HEK293 (cell line): Measurements from ENCODE around the gene ACVR2B.

Source experiments
- CTCF ChIA-PET: fragments of 350-600 bp; formaldehyde crosslinking; extraction: SDS; loops from one replicate; lab custom pipeline; 2021; ENCODE audit warnings: antibody characterized with exemption; lab: Yijun Ruan, JAX
- POLR2A ChIA-PET: fragments of 300-600 bp; formaldehyde crosslinking; extraction: SDS; loops from one replicate; lab custom pipeline; 2020; ENCODE audit warnings: antibody characterized with exemption, inconsistent platforms; lab: Yijun Ruan, JAX
- H3K27ac ChIP-seq: fragments of 200-500 bp; sonication (Bioruptor generic); 2 replicates; pipeline ENCODE4 v1.5.1; 2014; ENCODE audit warnings: low read depth, low read length, control low read depth, inconsistent platforms; ENCODE audit errors: extremely low read depth
- H3K36me3 ChIP-seq, 2 experiments: fragments of 200-500 bp in 1 of 2; sonication (Bioruptor generic) in 1 of 2; 1 replicate in 1 of 2; 2 replicates in 1 of 2; pipeline ENCODE4 v1.5.1; 2014 to 2017; ENCODE audit warnings: inconsistent platforms in 2 of 2, low read length in 2 of 2; ENCODE audit not compliant: control insufficient read depth in 2 of 2, insufficient read depth in 1 of 2
- H3K4me1 ChIP-seq: fragments of 200-500 bp; sonication (Bioruptor generic); 2 replicates; pipeline ENCODE4 v1.5.1; 2014; ENCODE audit warnings: mild to moderate bottlenecking, low read length, inconsistent platforms; ENCODE audit not compliant: control insufficient read depth, insufficient read depth
- H3K4me3 ChIP-seq: 2 replicates; pipeline ENCODE4 v1.5.1; 2011; ENCODE audit warnings: low read depth, mild to moderate bottlenecking, control low read depth, low read length, moderate library complexity
- H3K9me3 ChIP-seq: fragments of 200-500 bp; sonication (Bioruptor generic); 2 replicates; pipeline ENCODE4 v1.5.1; 2014; ENCODE audit warnings: low read depth, low read length, inconsistent platforms; ENCODE audit not compliant: control insufficient read depth, insufficient read depth
- MYNN ChIP-seq: fragments of 450-650 bp; formaldehyde crosslinking; IDR thresholded peaks from 2 replicates; pipeline ENCODE4 v1.5.1; 2016; ENCODE audit warnings: missing biosample characterization, missing genetic modification characterization, borderline replicate concordance
- WT1 ChIP-seq: fragments of 450-650 bp; formaldehyde crosslinking; IDR thresholded peaks from 2 replicates; pipeline ENCODE4 v1.5.1; 2016; ENCODE audit warnings: missing biosample characterization, missing genetic modification characterization
- ZBTB21 ChIP-seq: fragments of 450-650 bp; formaldehyde crosslinking; IDR thresholded peaks from 2 replicates; pipeline ENCODE4 v1.5.1; 2017; ENCODE audit warnings: missing biosample characterization, missing genetic modification characterization
- ZBTB26 ChIP-seq: fragments of 450-650 bp; formaldehyde crosslinking; optimal IDR thresholded peaks from 2 replicates; pipeline ENCODE3; 2016; ENCODE audit warnings: missing biosample characterization, mild to moderate bottlenecking, missing genetic modification characterization
- ZNF10 ChIP-seq: fragments of 450-650 bp; formaldehyde crosslinking; IDR thresholded peaks from 2 replicates; pipeline ENCODE4 v1.5.1; 2017; ENCODE audit warnings: missing biosample characterization, missing genetic modification characterization
- ZNF174 ChIP-seq: fragments of 450-650 bp; formaldehyde crosslinking; IDR thresholded peaks from 2 replicates; pipeline ENCODE4 v1.5.0; 2017; ENCODE audit warnings: missing biosample characterization, mild to moderate bottlenecking, missing genetic modification characterization
- ZNF302 ChIP-seq: fragments of 450-650 bp; formaldehyde crosslinking; IDR thresholded peaks from 2 replicates; pipeline ENCODE4 v1.5.1; 2016; ENCODE audit warnings: missing biosample characterization, missing genetic modification characterization, low read depth
- ZNF354C ChIP-seq: fragments of 450-650 bp; formaldehyde crosslinking; IDR thresholded peaks from 2 replicates; pipeline ENCODE4 v1.5.1; 2016; ENCODE audit warnings: missing biosample characterization, missing genetic modification characterization, low read depth, borderline replicate concordance
- ZNF366 ChIP-seq: fragments of 450-650 bp; formaldehyde crosslinking; conservative IDR thresholded peaks from 2 replicates; pipeline ENCODE4 v1.5.1; 2016; ENCODE audit warnings: missing biosample characterization, missing genetic modification characterization
- ZNF423 ChIP-seq: fragments of 450-650 bp; formaldehyde crosslinking; IDR thresholded peaks from 2 replicates; pipeline ENCODE4 v1.5.1; 2016; ENCODE audit warnings: missing biosample characterization, missing genetic modification characterization
- ZNF510 ChIP-seq: fragments of 450-650 bp; formaldehyde crosslinking; IDR thresholded peaks from 2 replicates; pipeline ENCODE4 v1.5.1; 2018; ENCODE audit warnings: mild to moderate bottlenecking, missing genetic modification characterization, missing biosample characterization; ENCODE audit not compliant: insufficient replicate concordance
- ZNF600 ChIP-seq: fragments of 450-650 bp; formaldehyde crosslinking; IDR thresholded peaks from 2 replicates; pipeline ENCODE4 v1.5.1; 2016; ENCODE audit warnings: missing biosample characterization, missing genetic modification characterization
- ZNF623 ChIP-seq: fragments of 450-650 bp; formaldehyde crosslinking; IDR thresholded peaks from 2 replicates; pipeline ENCODE4 v1.5.1; 2016; ENCODE audit warnings: missing biosample characterization, missing genetic modification characterization
- ZNF76 ChIP-seq: fragments of 450-650 bp; formaldehyde crosslinking; IDR thresholded peaks from 2 replicates; pipeline ENCODE4; 2016; ENCODE audit warnings: low read depth, missing biosample characterization, missing genetic modification characterization, borderline replicate concordance
- ZSCAN23 ChIP-seq: fragments of 450-650 bp; formaldehyde crosslinking; IDR thresholded peaks from 2 replicates; pipeline ENCODE4 v1.5.1; 2016; ENCODE audit warnings: missing biosample characterization, missing genetic modification characterization
- ZXDB ChIP-seq: fragments of 450-650 bp; formaldehyde crosslinking; IDR thresholded peaks from 2 replicates; pipeline ENCODE4 v1.5.1; 2016; ENCODE audit warnings: missing biosample characterization, missing genetic modification characterization
- TF ChIP-seq, protein P1 (sequence below): fragments of 450-650 bp; formaldehyde crosslinking; IDR thresholded peaks from 2 replicates; pipeline ENCODE4 v1.5.1; 2016; ENCODE audit warnings: missing biosample characterization, missing genetic modification characterization
- TF ChIP-seq, protein P2 (sequence below): fragments of 450-650 bp; formaldehyde crosslinking; IDR thresholded peaks from 2 replicates; pipeline ENCODE4 v1.5.1; 2016; ENCODE audit warnings: missing biosample characterization, missing genetic modification characterization
- TF ChIP-seq, protein P3 (sequence below): fragments of 450-650 bp; formaldehyde crosslinking; IDR thresholded peaks from 2 replicates; pipeline ENCODE4 v1.5.1; 2017; ENCODE audit warnings: missing biosample characterization, missing genetic modification characterization

The ACVR2B gene

DNA sequence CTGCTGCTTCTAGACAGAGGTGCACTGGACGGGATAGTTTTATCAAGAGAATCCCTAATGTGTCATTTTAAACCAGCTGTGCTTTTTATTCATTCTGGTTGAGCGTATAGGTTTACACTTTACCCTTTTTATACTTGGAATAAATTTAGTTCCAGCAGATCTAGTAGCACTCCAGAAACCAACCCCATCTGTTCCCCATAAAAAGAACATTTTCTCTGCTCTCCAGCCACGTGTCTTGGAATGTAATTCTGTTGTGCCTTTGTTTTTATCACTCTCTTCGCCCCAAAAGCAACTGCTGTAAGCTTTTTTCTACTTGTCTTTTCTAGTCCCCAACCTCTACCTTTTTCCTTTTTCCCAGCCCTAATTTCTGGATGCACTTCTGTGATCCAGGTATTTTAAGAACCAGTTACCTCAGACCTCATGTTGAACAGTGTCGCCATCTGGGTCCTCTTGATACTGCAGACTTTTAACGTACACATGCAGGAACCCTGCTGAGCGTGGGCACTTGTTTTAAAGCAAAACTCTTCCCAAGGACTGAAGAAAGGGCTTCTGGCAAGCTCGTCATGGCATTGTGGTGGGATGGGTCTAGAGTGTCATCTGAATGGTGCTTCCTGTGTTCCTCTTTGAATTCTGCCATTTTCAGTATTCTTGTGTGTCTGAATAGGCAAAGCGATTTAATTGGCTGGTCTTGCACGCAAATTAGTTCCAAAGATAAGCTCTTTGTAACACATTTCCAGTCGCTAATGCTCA lies 36.8 kb downstream of the ACVR2B start:
- Histone ChIP-seq H3K36me3 (peaks cover 0 to 20% of the 10 kb centered on the region in 2 experiments; a peak in 1 of 3 replicates), H3K27ac (no peak overlapping the region), H3K4me3 (no peak overlapping the region), H3K4me1 (no peaks in the 10 kb centered on the region), H3K9me3 (no peaks in the 10 kb centered on the region)
- POLR2A ChIA-PET: no interaction called here
- CTCF ChIA-PET: interaction anchor here (0.6 to 0.7 kb wide), 2 partner anchors 11 to 165 kb away, joined by 3 read pairs; no protein-coding TSS in a partner anchor
- TF ChIP-seq ZXDB (tag by site-specific recombination): no peak
- no peak for TF ChIP-seq ZNF302 (tag by site-specific recombination)
- TF ChIP-seq MYNN: no peak
- no peak for TF ChIP-seq ZNF423 (tag by site-specific recombination)
- TF ChIP-seq ZNF623: no peak
- no peak for TF ChIP-seq WT1
- TF ChIP-seq, protein P1, sequence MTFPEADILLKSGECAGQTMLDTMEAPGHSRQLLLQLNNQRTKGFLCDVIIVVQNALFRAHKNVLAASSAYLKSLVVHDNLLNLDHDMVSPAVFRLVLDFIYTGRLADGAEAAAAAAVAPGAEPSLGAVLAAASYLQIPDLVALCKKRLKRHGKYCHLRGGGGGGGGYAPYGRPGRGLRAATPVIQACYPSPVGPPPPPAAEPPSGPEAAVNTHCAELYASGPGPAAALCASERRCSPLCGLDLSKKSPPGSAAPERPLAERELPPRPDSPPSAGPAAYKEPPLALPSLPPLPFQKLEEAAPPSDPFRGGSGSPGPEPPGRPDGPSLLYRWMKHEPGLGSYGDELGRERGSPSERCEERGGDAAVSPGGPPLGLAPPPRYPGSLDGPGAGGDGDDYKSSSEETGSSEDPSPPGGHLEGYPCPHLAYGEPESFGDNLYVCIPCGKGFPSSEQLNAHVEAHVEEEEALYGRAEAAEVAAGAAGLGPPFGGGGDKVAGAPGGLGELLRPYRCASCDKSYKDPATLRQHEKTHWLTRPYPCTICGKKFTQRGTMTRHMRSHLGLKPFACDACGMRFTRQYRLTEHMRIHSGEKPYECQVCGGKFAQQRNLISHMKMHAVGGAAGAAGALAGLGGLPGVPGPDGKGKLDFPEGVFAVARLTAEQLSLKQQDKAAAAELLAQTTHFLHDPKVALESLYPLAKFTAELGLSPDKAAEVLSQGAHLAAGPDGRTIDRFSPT (tag by site-specific recombination): no peak
- TF ChIP-seq ZNF510 (tag by site-specific recombination): no peak
- no peak for TF ChIP-seq ZBTB21 (tag by site-specific recombination)
- TF ChIP-seq, protein P2, sequence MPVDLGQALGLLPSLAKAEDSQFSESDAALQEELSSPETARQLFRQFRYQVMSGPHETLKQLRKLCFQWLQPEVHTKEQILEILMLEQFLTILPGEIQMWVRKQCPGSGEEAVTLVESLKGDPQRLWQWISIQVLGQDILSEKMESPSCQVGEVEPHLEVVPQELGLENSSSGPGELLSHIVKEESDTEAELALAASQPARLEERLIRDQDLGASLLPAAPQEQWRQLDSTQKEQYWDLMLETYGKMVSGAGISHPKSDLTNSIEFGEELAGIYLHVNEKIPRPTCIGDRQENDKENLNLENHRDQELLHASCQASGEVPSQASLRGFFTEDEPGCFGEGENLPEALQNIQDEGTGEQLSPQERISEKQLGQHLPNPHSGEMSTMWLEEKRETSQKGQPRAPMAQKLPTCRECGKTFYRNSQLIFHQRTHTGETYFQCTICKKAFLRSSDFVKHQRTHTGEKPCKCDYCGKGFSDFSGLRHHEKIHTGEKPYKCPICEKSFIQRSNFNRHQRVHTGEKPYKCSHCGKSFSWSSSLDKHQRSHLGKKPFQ (tag by site-specific recombination): no peak
- TF ChIP-seq ZBTB26: no peak
- TF ChIP-seq ZNF600 (tag by site-specific recombination): no peak
- TF ChIP-seq, protein P3, sequence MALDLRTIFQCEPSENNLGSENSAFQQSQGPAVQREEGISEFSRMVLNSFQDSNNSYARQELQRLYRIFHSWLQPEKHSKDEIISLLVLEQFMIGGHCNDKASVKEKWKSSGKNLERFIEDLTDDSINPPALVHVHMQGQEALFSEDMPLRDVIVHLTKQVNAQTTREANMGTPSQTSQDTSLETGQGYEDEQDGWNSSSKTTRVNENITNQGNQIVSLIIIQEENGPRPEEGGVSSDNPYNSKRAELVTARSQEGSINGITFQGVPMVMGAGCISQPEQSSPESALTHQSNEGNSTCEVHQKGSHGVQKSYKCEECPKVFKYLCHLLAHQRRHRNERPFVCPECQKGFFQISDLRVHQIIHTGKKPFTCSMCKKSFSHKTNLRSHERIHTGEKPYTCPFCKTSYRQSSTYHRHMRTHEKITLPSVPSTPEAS (tag by site-specific recombination): no peak
- no peak for TF ChIP-seq ZNF174 (tag by site-specific recombination)
- TF ChIP-seq ZSCAN23 (tag by site-specific recombination): no peak

DNA sequence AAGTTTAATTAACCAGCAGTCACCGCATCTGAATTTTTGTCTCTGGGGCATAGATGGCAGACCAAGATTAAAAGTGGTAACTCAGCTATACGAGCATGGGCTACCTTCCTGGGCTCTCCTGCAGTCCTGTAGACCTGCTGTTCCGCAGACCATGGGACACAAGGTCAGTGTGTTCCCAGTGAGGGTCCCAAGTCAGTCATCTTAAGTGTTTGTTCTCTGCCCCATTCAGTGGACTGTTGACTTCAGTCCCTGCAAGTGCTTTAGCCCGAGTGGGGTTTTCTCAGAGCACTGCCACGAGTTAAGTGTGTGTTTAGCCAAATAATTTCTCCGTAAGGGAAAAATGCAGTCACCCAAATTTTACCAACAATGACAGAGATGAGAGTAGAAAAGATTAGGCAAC lies 37.5 kb downstream of the ACVR2B start:
- no peaks in the 10 kb centered on the region for H3K9me3 ChIP-seq
- peaks cover 0 to 17% of the 10 kb centered on the region in 2 experiments; a peak in 1 of 3 replicates for H3K36me3 ChIP-seq
- H3K4me3 ChIP-seq: no peak overlapping the region
- POLR2A ChIA-PET: no interaction called here
- CTCF ChIA-PET: interaction anchor here (1.4 kb wide), 1 partner anchor 11 kb away, joined by 6 read pairs; no protein-coding TSS in a partner anchor
- no peaks in the 10 kb centered on the region for H3K4me1 ChIP-seq
- no peak overlapping the region for H3K27ac ChIP-seq
- TF ChIP-seq ZNF76 (tag by site-specific recombination) (no peak), ZNF366 (tag by site-specific recombination) (no peak), ZNF10 (tag by site-specific recombination) (no peak), ZNF354C (tag by site-specific recombination) (no peak)
